Activated CD8-positive, alpha-beta memory T cell treated with anti-CD3 and anti-CD28 coated beads for 4 hours (primary cell): ENCODE data around the gene ZNF540.
A peak's percentile ranks its signal among the peaks of the same experiment; 100 is the strongest.
"Not testable (repeated sequence)": the region's sequence is repeated elsewhere in the genome, so short reads cannot be mapped to it uniquely, and the experiment has no call there.

Experiments
- DNase-seq, 2 donors: peaks; one replicate each; pipeline ENCODE4 v3.0.0-alpha.2; 2020; ENCODE audit warnings: low read depth in 2 of 2

The ZNF540 gene

DNA sequence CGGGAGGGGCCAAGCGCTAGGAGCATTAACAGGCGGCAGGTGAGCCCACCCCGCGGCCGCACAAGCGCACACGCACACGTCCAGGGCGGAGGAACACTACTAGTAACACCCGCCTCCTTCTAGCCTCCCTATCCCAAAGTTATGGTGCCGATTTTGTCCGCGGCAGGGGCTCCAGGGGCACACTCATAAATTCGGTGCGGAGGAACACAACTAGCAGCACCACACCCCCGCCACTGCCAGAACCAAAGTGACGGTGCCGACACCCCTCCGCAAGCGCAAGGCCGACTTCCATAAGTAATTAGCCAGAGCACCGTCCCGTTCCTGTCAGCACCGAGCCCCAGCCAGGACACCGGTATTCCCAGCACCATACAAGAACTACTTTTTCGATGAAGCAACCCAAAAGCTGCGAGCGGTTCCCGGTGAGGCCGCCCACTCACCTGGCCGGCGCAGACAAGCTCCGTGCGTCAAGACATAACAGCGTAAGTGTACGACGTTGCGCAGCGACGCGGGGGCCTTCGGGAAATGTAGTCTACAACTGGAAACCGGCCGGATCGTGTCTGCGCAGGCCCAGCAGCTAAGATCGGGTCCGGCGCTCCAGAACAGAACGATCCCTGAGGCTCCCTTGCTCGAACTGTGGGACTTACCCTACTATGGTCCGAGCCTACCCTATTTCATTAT lies at the start of gene ZNF540, which contains the start of gene ZNF571:
ZNF540 (plus strand) TSS at position 573 of the 678 bp plus-strand sequence. CDS start 3,572 bp downstream, outside the sequence.
ZNF571 (minus strand) TSS at position 489 of the 678 bp plus-strand sequence. CDS start 8,116 bp downstream, outside the sequence.
- DNase-seq = peak; percentile 83 to 86

DNA sequence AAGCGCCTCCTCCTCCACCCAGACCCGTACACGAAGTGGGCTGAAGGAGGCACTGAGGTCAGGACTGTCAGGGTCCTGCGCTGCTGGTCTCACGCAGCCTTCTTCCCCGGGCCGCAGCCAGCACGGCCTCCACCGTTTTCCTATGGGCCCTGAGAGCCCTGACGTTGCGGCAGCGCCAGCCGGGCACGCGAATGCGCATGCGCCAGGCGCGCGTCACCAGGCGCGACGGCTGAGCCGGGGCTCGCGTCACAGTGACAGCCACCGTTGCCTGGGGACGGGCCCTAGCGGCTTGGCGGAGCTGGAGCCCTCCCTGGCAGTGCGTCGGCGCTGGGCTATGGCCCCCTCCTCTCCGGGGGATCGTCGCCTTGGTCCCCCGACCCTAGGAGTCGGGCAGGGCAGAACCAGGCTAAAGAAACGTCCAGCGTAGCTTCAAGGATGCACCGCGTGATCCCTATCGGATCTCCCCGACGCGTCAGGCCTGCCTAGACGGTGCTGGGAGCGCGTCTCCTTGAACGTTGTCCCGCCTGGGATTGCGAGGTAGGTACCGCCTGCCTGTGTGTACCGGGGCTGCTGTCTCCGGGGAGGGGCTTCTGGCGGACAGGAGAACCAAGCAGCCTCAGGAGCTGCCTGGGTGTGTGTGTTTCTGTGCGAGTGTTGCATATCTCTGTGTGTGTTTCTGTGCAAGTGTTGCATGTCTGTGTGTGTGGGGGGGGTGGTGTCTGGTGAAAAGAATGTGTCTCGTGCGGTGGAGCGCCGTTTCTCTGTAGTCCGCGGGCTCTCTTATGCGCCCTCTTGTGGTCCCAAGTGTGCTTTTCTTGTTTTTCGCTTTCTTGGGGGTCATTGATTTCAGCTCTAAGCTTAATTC lies 43.3 kb upstream of the ZNF540 start:
- no peak for DNase-seq

DNA sequence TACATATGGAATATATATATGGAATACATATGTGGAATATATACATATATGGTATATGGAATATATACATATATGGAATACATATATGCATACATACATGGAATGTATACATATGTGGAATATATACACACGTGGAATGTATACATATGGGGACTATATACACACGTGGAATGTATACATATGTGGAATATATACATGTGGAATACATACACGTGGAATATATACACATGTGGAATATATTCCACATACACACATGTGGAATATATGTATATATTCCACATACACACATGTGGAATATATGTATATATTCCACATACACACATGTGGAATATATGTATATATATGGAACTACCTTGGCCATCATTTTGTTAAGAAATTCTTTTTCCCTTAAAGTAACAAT lies 31.2 kb upstream of the ZNF540 start:
- no peak for DNase-seq

DNA sequence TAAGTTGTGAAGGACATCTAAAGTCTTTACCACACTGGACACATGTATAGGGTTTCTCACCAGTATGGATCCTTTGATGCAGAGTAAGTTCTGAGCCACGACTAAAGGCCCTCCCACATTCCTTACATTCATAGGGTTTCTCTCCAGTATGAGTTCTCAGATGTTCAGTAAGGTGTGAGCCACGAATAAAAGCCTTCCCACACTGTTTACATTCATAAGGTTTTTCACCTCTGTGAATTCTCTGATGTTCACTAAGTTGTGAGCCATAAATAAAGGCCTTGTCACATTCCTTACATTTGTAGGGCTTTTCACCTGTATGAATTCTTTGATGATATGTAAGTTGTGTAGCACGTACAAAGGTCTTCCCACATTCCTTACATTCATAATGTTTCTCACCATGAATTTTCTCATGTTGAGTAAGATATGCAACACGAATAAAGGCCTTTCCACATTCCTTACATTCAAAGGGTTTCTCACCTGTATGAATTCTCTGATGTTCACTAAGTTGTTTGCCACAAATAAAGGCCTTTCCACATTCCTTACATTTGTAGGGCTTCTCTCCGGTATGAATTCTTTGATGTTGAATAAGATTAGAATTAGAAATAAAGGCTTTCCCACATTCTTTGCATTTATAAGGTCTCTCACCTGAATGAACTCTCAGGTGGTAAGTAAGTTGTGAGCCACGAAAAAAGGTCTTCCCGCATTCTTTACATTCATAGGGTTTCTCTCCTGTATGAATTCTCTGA lies 29.9 kb upstream of the ZNF540 start:
- no peak for DNase-seq

DNA sequence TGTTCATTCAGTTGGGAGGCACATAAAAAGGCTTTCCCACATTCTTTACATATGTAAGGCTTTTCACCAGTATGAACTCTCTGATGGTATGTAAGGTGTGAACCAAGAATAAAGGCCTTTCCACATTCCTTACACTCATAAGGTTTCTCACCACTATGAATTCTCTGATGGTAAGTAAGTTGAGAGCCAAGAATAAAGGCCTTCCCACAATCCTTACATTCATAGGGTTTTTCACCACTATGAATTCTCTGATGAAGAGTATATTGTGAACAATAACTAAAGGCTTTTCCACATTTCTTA lies 29.4 kb upstream of the ZNF540 start:
- DNase-seq = no peak

DNA sequence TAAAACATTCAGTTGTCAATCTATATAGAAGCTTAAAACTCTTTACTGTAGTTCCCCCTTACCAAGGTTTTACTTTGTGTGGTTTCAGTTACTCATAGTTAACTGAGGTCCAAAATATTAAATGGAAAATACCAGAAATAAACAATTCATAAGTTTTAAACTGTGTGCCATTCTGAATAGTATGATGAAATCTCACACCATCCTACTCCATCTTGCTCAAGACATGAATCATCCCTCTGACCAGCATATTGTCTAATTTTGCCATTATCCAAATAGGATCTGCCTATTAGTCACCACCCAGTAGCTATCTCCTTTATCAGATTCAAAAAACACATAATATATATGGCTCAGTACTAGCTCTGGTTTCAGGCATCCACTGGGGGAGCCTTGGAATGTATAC lies 22.5 kb upstream of the ZNF540 start:
- no peak for DNase-seq

DNA sequence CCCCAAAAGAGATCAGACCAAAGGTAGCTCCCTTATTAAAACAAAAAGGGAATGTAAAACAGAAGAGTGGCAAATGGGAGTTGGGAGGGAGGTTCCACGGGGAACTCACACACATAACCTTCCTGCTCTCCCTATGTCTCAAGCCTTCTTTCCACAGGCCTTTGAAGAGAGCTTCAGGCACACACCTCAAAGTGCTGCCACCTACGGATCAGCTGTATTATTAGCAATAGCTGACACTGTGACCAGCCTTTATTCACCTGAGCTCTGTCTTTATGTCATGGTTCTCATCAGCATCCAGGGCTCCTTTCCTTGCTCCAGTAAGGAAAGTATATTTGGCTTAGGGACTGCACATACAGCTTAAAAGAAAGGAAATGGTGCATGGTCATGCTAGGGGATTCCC lies 11.3 kb upstream of the ZNF540 start:
- no peak for DNase-seq

DNA sequence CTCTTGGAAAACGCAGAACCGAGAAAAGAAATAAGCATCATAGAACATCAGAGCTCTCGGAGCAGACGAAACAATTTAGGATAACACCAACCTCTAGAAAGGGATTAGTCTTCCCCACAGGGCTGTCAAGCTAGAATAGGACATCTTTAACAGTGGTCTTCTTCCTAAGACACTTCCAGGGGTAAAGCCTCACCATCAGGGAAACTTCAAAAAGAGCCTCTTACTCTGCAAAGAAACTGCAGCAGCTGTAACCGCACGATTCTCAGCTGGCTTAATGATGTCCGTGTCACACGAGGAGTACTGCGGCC lies 726 bp upstream of the ZNF540 start:
- DNase-seq = no peak

DNA sequence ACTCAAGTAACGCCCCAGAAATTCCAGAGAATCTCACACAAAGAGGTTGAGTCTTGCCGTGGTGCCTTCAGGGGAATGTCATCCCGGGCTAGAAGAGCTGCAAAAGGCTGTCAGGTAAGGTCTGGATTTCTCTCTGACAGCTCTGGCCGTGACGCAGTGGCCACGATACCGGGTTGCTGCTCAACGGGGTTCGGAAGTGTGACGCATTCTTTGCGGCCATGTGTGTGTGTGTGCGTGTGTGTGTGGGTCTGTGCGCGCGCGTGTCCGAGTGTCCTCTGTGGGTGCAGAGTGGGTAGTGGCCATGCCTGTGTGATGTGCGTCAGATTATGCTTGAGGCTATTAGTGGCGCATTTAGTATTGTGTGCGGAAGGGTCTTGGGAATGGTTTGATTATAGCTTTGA lies 306 bp downstream of the ZNF540 start:
- peak; percentile 24 to 37 for DNase-seq

DNA sequence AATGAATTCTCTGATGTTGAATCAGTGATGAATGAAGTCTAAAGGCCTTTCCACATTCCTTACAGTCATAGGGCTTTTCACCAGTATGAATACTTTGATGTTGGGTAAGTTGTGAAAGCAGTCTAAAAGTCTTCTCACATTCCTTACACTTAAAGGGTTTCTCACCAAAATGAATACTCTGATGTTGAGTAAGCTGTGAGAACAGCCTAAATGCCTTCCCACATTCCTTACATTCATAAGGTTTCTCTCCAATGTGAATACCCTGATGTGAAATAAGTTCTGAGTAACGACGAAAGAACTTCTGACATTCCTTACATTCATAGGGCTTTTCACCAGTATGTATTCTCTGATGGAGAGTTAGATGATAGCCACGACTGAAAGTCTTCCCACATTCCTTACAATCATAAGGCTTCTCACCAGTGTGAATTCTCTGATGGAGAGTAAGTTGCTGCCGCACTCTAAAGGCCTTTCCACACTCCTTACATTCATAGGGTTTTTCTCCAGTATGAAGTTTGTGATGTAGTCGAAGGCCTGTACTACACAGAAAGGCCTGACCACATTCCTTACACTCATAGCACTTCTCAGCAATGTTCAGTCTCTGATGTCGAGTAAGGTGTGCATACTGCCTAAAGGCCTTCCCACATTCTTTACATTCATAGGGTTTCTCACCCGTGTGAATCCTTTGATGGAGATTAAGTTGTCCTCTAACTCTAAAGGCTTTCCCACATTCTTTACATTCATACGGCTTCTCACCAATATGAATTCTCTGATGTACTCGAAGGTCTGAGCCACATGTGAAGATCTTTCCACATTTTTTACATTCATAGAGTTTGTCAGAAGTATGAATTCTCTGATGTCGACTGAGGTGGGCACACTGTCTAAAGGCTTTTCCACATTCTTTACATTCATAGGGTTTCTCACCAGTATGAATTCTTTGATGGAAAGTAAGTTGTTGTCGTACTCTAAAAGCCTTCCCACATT lies 40.7 kb downstream of the ZNF540 start:
- DNase-seq = no peak

DNA sequence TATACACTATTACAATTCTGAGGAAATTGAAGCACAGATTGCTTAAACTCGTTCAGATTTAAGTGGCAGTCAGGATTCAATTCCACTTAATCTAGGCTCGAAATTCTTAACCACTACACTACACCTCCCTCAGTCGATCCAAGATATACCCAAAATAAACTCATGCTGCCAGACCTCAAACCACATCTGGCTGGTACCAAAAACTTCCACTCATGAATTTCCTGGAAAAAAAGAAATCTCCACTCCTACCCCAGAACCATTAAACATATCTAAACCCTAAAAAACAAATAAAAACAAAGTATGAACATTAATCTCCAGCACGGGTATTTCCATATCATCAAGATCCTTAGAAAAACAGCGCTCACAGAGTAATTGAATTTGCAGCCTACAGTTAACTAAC lies 59.4 kb downstream of the ZNF540 start:
- no peak for DNase-seq

DNA sequence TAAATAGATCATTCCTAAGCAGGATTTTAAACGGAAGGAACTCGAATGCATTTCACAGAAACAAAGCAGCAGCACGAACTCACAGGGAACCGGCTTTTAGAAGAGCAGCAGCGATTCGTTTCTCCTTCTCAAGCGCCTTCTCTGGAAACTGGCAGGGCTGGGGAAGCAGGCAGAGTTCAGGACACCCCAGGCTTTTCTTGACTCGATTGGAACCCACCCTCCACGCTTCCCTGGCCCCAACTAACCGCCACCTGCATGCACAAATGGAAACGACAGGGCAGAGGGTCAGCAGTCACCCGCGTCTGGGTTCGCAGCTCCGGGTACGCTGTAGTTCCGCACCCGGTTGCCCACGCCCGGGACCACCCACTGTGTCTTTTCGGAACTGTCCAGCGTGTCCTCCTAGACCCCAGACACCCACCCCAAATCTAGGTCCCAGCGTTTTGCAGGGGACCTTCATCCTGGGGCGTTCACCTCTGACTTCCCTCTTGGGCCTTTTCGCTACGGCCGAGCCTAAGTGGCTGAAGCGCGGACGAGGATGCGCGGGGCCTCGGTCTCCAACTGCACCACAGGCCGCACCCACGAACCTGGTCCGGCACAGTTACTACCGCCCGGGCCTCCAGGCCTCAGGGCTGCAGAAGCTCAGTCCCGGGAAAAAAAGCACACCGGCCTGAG lies 60.1 kb downstream of the ZNF540 start:
- DNase-seq = no peak

DNA sequence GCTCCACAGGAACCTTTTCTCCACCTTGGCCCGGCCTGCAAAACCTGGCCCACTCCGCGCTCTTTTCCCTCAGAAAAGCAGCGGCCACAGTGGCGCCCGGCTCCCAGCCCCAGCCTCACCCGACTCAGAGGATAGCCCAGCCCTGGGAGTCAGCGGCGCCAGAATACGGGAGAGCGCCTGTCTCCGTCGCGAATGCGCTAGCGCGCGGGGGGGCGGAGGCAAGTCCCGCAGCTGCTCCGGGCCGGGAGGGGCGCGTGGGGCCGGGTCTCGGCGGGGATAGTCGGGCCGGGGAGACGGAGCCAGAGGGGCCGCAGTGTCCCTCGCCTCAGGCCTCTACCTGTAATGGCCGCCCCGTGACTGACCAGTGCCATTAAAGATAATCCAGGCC lies 60.6 kb downstream of the ZNF540 start, which contains the start of gene ZFP30:
ZFP30 (minus strand) TSS at position 165 of the 388 bp plus-strand sequence. CDS start 7,643 bp downstream, outside the sequence.
- DNase-seq = peak; percentile 43 to 57

DNA sequence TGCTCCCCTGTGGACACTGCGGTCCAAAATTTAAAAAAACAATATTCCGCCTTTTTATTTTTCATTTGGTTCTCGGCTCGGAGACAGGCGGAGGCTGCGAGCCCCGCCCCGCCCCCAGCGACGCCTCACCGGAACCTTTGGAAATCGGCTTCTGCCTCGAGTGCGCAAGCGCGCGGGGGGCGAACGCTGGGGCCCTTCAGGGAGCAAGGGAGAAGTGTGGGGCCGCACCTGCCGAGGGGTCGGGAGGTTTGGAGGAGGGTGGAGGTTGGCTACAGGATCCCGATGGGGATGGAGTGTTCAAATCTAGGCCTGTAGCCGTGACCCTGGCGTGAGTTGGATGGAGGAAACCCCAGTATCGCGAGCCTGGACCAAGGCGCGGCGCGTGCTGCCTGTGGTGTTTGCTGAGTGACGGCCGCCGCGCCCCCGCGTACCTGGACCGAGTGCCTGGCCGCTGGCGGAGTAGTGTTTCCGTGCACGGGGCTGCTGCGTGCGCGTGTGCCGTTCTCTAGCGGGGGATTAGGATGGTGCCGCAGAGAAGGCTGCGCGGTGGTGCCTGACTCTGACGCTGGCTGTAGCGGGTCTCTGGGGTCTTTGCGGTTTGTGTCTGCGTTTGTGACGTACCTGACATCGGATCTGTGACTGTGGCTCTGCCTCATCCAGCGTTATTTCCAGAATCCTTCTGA lies 61.2 kb downstream of the ZNF540 start:
- peak; percentile 56 to 67 for DNase-seq

DNA sequence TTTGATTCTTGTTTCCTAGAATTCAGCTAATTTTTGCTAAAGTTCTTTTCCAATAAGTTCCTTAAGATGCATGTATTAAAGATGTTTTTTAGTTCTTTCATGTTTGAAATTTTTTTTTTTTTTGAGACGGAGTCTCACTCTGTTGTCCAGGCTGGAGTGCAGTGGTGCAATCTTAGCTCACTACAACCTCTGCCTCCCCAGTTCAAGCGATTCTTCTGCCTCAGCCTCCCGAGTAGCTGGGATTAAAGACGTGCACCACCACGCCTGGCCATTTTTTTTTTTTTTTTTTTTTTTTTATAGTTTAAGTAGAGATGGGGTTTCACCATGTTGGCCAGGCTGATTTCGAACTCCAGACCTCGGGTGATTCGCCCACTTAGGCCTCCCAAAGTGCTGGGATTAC lies 62.5 kb downstream of the ZNF540 start:
- DNase-seq = not testable (repeated sequence)
